Left renal cortex interstitium (tissue), 4 donors: ENCODE measurements around the gene OR5B3. TPM values are rescaled to one million over a fixed set of nuclear protein-coding genes. Genes with fewer than 3 reads are reported as not detected.
"Not testable (repeated sequence)": the region's sequence is repeated elsewhere in the genome, so short reads cannot be mapped to it uniquely, and the experiment has no call there.

Experiments
- DNase-seq, 4 donors: peaks; one replicate each; pipeline ENCODE4 v3.0.0-alpha.2; 2013; ENCODE audit warnings: low read depth in 4 of 4, low spot score in 2 of 4, missing footprints in 1 of 4
- polyA plus RNA-seq, 4 donors: library from polyadenylated mRNA; unstranded; fragments of 120-200 nt; gene quantifications; one replicate each; pipeline ENCODE4 v1.2.1, GENCODE V29; 2013; ENCODE audit not compliant: insufficient read length in 4 of 4

Gene OR5B3
- polyA plus RNA-seq = not detected

- no peak for DNase-seq
Observed at GRCh38 chr11:58406774-58407173, at the start of gene OR5B3. TSS of gene OR5B3 (minus strand) at chr11:58406874. CDS start at chr11:58403409, 3,465 bp downstream.

GRCh38 chr11:58451585-58451984 lies 44.9 kb upstream of the OR5B3 start:
- no peak for DNase-seq

- DNase-seq = no peak
Observed at GRCh38 chr11:58446294-58446693, 39.6 kb upstream of the OR5B3 start.

- no peak for DNase-seq
Observed at GRCh38 chr11:58444300-58444699, 37.6 kb upstream of the OR5B3 start.

GRCh38 chr11:58442136-58442535 lies 35.5 kb upstream of the OR5B3 start, which contains the start of gene OR5B12:
TSS of gene OR5B12 (minus strand) at chr11:58442236. CDS start at chr11:58440151, 2,085 bp downstream.
- DNase-seq = no peak

- DNase-seq = no peak
Observed at GRCh38 chr11:58438486-58438885, 31.8 kb upstream of the OR5B3 start.

- DNase-seq = no peak
Observed at GRCh38 chr11:58434217-58434616, 27.5 kb upstream of the OR5B3 start.

GRCh38 chr11:58433638-58434203 lies 27.0 kb upstream of the OR5B3 start:
- DNase-seq = no peak

- no peak for DNase-seq
Observed at GRCh38 chr11:58429273-58429672, 22.6 kb upstream of the OR5B3 start.

- DNase-seq = no peak
Observed at GRCh38 chr11:58428021-58428420, 21.3 kb upstream of the OR5B3 start, which contains the start of gene OR5B2. TSS of gene OR5B2 (minus strand) at chr11:58428121. CDS start at chr11:58423261, 4,860 bp downstream.

- DNase-seq = not testable (repeated sequence)
Observed at GRCh38 chr11:58399622-58400021, 7.1 kb downstream of the OR5B3 start.

- DNase-seq = no peak
Observed at GRCh38 chr11:58395581-58395980, 11.1 kb downstream of the OR5B3 start.

GRCh38 chr11:58394195-58394594 lies 12.5 kb downstream of the OR5B3 start:
- DNase-seq = no peak

GRCh38 chr11:58392746-58393145 lies 13.9 kb downstream of the OR5B3 start:
- DNase-seq = no peak

GRCh38 chr11:58391879-58392278 lies 14.8 kb downstream of the OR5B3 start:
- no peak for DNase-seq

- no peak for DNase-seq
Observed at GRCh38 chr11:58390551-58391063, 16.1 kb downstream of the OR5B3 start.

GRCh38 chr11:58358969-58359368 lies 47.7 kb downstream of the OR5B3 start, which contains the start of gene OR5B17:
TSS of gene OR5B17 (minus strand) at chr11:58359069. CDS start at chr11:58359069, 0 bp downstream.
- no peak for DNase-seq

GRCh38 chr11:58354727-58355126 lies 51.9 kb downstream of the OR5B3 start:
- DNase-seq = no peak
